Keratinocyte (primary cell): Measurements from ENCODE around the gene ENTPD2. TPM values are rescaled to one million over a fixed set of nuclear protein-coding genes. Genes with fewer than 3 reads are reported as not detected.

ENCODE experiments used
- DNase-seq: peaks from one replicate; pipeline ENCODE4 v3.0.0-alpha.2; 2011; ENCODE audit warnings: low read depth, missing footprints, low spot score
- FAIRE-seq: peaks from 2 replicates; lab custom pipeline; 2011; peaks lifted over from hg19 to GRCh38; lab: Jason Lieb, UNC
- H2AFZ ChIP-seq: 2 replicates; pipeline ENCODE4 v1.6.0; 2012; ENCODE audit warnings: low read length, control low read depth, inconsistent platforms; ENCODE audit not compliant: control insufficient read depth
- H3K27ac ChIP-seq: 2 replicates; pipeline ENCODE4 v1.5.1; 2011; ENCODE audit warnings: low read length; ENCODE audit not compliant: control insufficient read depth, insufficient read depth
- H3K27me3 ChIP-seq: 3 replicates; pipeline ENCODE4 v1.6.0; 2011; ENCODE audit warnings: low read length; ENCODE audit not compliant: control insufficient read depth, insufficient read depth; ENCODE audit errors: extremely low read depth
- H3K36me3 ChIP-seq, 2 experiments: 2 replicates in 1 of 2; 3 replicates in 1 of 2; pipeline ENCODE4 v1.5.1; 2011; ENCODE audit warnings: low read length in 2 of 2, mild to moderate bottlenecking in 1 of 2; ENCODE audit not compliant: control insufficient read depth in 2 of 2, insufficient read depth in 2 of 2; ENCODE audit errors: extremely low read depth in 1 of 2
- H3K4me1 ChIP-seq: 3 replicates; pipeline ENCODE4 v1.5.1; 2011; ENCODE audit warnings: low read length; ENCODE audit not compliant: control insufficient read depth, insufficient read depth; ENCODE audit errors: extremely low read depth
- H3K4me2 ChIP-seq: 3 replicates; pipeline ENCODE4 v1.6.0; 2011; ENCODE audit warnings: low read depth, low read length; ENCODE audit not compliant: control insufficient read depth, insufficient read depth; ENCODE audit errors: extremely low read depth
- H3K4me3 ChIP-seq, 3 experiments: fragments of 200-600 bp in 1 of 3; sonication (generic) in 1 of 3; 2 replicates in 2 of 3; 3 replicates in 1 of 3; pipeline ENCODE4 v1.5.1; 2011 to 2016; ENCODE audit warnings: low read length in 3 of 3, mild to moderate bottlenecking in 3 of 3, control low read depth in 2 of 3, inconsistent platforms in 1 of 3, low read depth in 1 of 3, mixed read lengths in 1 of 3, mixed run types in 1 of 3, moderate library complexity in 1 of 3; ENCODE audit not compliant: control insufficient read depth in 2 of 3, insufficient read depth in 2 of 3; ENCODE audit errors: extremely low read depth in 1 of 3
- H3K79me2 ChIP-seq: 2 replicates; pipeline ENCODE4 v1.6.0; 2012; ENCODE audit warnings: low read length; ENCODE audit not compliant: control insufficient read depth, insufficient read depth
- H3K9ac ChIP-seq: 3 replicates; pipeline ENCODE4 v1.6.0; 2011; ENCODE audit warnings: low read length; ENCODE audit not compliant: control insufficient read depth, insufficient read depth; ENCODE audit errors: extremely low read depth
- H3K9me1 ChIP-seq: 3 replicates; pipeline ENCODE4 v1.6.0; 2011; ENCODE audit warnings: low read length; ENCODE audit not compliant: control insufficient read depth, insufficient read depth; ENCODE audit errors: extremely low read depth
- H3K9me3 ChIP-seq: 2 replicates; pipeline ENCODE4 v1.5.1; 2012; ENCODE audit warnings: low read depth, low read length; ENCODE audit not compliant: control insufficient read depth
- H4K20me1 ChIP-seq: 3 replicates; pipeline ENCODE4 v1.6.0; 2011; ENCODE audit warnings: low read length; ENCODE audit not compliant: control insufficient read depth, insufficient read depth; ENCODE audit errors: extremely low read depth
- CTCF ChIP-seq, 3 experiments: IDR thresholded peaks in 1 of 3; conservative IDR thresholded peaks in 1 of 3; optimal IDR thresholded peaks in 1 of 3; 2 replicates in 2 of 3; 3 replicates in 1 of 3; pipeline versions ENCODE3 to v1.5.1; 2011; ENCODE audit warnings: low read length in 3 of 3, mild to moderate bottlenecking in 3 of 3, moderate library complexity in 2 of 3, control low read depth in 1 of 3, inconsistent platforms in 1 of 3; ENCODE audit not compliant: insufficient read depth in 2 of 3; ENCODE audit errors: extremely low read depth in 1 of 3
- EZH2 ChIP-seq: IDR thresholded peaks from one replicate; pipeline ENCODE4 v1.6.1; 2012; ENCODE audit warnings: inconsistent platforms, mild to moderate bottlenecking, low read length, moderate library complexity
- dilution Hi-C: fragments of 300-500 bp; cut with MboI; formaldehyde crosslinking; loops from one replicate; pipeline ENCODE4 v1.7.0; 2020; ENCODE audit warnings: low sequenced_read_pairs; ENCODE audit not compliant: extremely low pct_ligation_motif_present
- polyA plus RNA-seq, 5 experiments: library from polyadenylated mRNA; depleted of rRNA in 3 of 5; stranded (reverse) in 3 of 5; stranded (forward) in 1 of 5; unstranded in 1 of 5; fragments of >200 nt; gene quantifications; 1 replicate in 1 of 5; 2 replicates in 3 of 5; 3 replicates in 1 of 5; pipeline versions ENCODE4 v1.2.1 to v1.2.3, GENCODE V29; 2011 to 2012; ENCODE audit warnings: missing spikeins in 2 of 5, low read depth in 1 of 5, low replicate concordance in 1 of 5

Gene ENTPD2
- polyA plus RNA-seq, 1 donor (not counting 4 experiments of a cell fraction or from before 2014, with no cell fraction given): 0.52 TPM

- FAIRE-seq (no peak), DNase-seq (no peak)
- no peak overlapping the region for H3K27ac ChIP-seq
- TF ChIP-seq CTCF (optimal IDR thresholded peaks at IDR 0.05 in 1 of 3, IDR thresholded peaks at IDR 0.05 in 1 of 3, conservative IDR thresholded peaks at IDR 0.05 in 1 of 3; ENCODE audit: extremely low read depth in 1 of 3, insufficient read depth in 2 of 3, low read length in 3 of 3) (no peak), EZH2 (no peak)
- H3K9ac ChIP-seq: no peak overlapping the region
- H3K9me1 ChIP-seq: no peaks in the 10 kb centered on the region
- H3K4me2 ChIP-seq: no peak overlapping the region
- H3K4me3 ChIP-seq: no peak overlapping the region
- dilution Hi-C loops: no loop called here
- no peaks in the 10 kb centered on the region for H3K27me3 ChIP-seq
- no peaks in the 10 kb centered on the region for H4K20me1 ChIP-seq
- H3K36me3 ChIP-seq: no peaks in the 10 kb centered on the region
- no peaks in the 10 kb centered on the region for H3K9me3 ChIP-seq
- H3K79me2 ChIP-seq: no peaks in the 10 kb centered on the region
- H2AFZ ChIP-seq: no peak overlapping the region
- H3K4me1 ChIP-seq: peaks cover 22% of the 10 kb centered on the region
Observed at GRCh38 chr9:137066096-137066861, 12.4 kb upstream of the ENTPD2 start.

GRCh38 chr9:137065336-137065967, 11.6 kb upstream of the ENTPD2 start:
- Histone ChIP-seq H3K27me3 (no peaks in the 10 kb centered on the region), H3K9ac (no peak overlapping the region), H3K27ac (no peak overlapping the region), H2AFZ (no peak overlapping the region), H3K4me3 (no peak overlapping the region), H4K20me1 (no peaks in the 10 kb centered on the region), H3K9me3 (no peaks in the 10 kb centered on the region), H3K79me2 (no peaks in the 10 kb centered on the region), H3K9me1 (no peaks in the 10 kb centered on the region), H3K4me1 (peaks cover 22% of the 10 kb centered on the region), H3K36me3 (no peaks in the 10 kb centered on the region), H3K4me2 (no peak overlapping the region)
- dilution Hi-C loops: no loop called here
- TF ChIP-seq EZH2: no peak
- TF ChIP-seq CTCF (optimal IDR thresholded peaks at IDR 0.05 in 1 of 3, IDR thresholded peaks at IDR 0.05 in 1 of 3, conservative IDR thresholded peaks at IDR 0.05 in 1 of 3; ENCODE audit: extremely low read depth in 1 of 3, insufficient read depth in 2 of 3, low read length in 3 of 3): no peak
- DNase-seq (no peak), FAIRE-seq (no peak)
